AG04449 (cell line): ENCODE measurements around the gene KIF3C.
A peak's percentile ranks its signal among the peaks of the same experiment; 100 is the strongest.

Source experiments
- CTCF ChIA-PET: fragments of 350-600 bp; formaldehyde crosslinking; extraction: SDS; loops from one replicate; lab custom pipeline; 2021; ENCODE audit warnings: antibody characterized with exemption; lab: Yijun Ruan, JAX
- POLR2A ChIA-PET: fragments of 400-600, 350-600 bp; formaldehyde crosslinking; extraction: SDS; loops from one replicate; lab custom pipeline; 2020; ENCODE audit warnings: antibody characterized with exemption, inconsistent platforms; lab: Yijun Ruan, JAX
- DNase-seq: peaks from one replicate; pipeline ENCODE4 v3.0.0-alpha.2; 2010; ENCODE audit warnings: low read depth, low spot score
- H3K4me3 ChIP-seq: 2 replicates; pipeline ENCODE4 v1.5.1; 2011; ENCODE audit warnings: low read depth, mild to moderate bottlenecking, control low read depth, low read length
- CTCF ChIP-seq: IDR thresholded peaks from one replicate; pipeline ENCODE4 v1.5.1; 2011; ENCODE audit warnings: mild to moderate bottlenecking, moderate library complexity, low read length, control low read depth, inconsistent platforms; ENCODE audit not compliant: insufficient read depth; ENCODE audit errors: missing control alignments

Gene KIF3C

DNA sequence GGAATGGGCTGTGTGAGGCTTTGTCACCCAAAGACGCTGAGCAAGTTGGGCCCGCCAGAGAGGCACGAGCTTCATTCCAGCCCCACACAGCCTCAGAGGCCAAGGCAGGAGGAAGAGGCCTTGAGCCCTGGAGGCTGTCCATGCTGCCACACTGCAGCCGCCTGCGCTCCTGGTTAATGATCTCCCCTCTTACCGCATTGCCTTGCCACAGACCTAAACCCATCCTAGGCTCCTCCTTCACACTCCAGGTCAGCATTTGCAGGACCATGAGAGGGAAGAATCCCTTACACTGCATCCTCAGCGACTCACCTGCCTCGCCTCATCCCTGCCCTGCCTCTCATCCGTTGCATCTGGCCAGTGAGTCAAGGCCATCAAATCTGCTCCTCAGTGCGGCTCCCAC lies 24.6 kb downstream of the KIF3C start:
- CTCF ChIA-PET = interaction anchor here (0.7 to 15.1 kb wide), 3 partner anchors 9 to 188 kb away, joined by 3 to 247 read pairs (median 71); no protein-coding TSS in a partner anchor
- TF ChIP-seq CTCF = no peak

DNA sequence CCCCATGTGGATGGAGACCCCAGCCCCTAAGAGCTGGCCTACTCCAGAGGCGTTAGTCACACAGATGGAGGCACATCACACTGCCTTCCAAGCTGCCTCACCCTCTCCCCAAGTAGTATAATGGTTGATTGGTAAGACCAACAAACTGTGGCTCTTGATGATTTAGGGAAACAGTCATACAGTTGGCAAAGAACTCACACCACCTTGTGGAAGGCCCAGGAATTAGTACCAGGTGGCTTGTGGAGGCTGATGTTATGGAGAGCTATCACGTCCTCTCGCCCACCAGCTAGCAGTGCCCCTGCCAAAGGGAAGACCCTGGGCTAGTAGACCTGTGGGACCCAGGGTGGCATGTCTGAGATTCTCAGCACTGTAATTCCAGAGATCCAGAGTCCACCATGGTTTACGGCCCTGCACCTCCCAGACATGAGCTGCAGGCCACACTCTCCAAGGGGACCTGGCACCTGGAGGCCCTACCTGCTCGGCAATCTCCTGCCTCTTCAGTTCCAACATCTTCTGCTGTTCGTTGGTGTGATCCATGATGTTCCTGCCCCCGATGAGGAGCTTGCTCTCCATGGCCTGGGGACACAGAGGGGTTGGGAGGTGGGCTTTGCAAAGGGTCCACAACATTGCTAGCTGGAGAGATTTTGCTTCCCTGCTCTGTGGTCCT lies 26.3 kb downstream of the KIF3C start:
- TF ChIP-seq CTCF = no peak
- ChIA-PET CTCF (interaction anchor here (0.6 to 15.1 kb wide), 8 partner anchors 7 to 229 kb away, joined by 3 to 247 read pairs (median 3); no protein-coding TSS in a partner anchor), POLR2A (no interaction called here)
- DNase-seq = no peak
- H3K4me3 ChIP-seq = no peak overlapping the region

More for the DNA sequence above, 24.6 kb downstream of the KIF3C start:
- POLR2A ChIA-PET = no interaction called here
- H3K4me3 ChIP-seq = no peak overlapping the region
- no peak for DNase-seq

DNA sequence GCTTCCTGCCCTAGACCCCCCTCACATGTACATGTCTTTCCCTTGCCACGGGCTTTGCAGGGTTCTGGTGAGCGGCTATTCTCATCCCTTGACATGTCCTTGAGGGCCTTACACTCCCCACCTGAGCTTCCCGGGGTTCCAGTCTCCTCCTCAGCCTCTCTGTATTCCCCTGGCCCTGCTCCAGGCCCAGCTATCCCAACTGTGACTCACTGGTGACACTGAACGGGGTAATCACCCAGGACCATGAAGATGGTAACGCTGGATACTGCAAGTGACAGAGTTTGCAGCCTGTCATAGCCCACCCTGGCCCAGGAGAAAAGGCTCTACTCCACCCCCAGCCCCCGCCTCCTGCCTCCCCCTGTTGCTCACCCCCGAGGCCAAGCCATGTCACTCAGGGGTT lies 27.3 kb downstream of the KIF3C start:
- no peak overlapping the region for H3K4me3 ChIP-seq
- ChIA-PET CTCF (interaction anchor here (0.8 to 15.1 kb wide), 8 partner anchors 6 to 230 kb away, joined by 3 to 247 read pairs (median 5); no protein-coding TSS in a partner anchor), POLR2A (no interaction called here)
- TF ChIP-seq CTCF = no peak
- DNase-seq = no peak

- POLR2A ChIA-PET = no interaction called here
- no peak overlapping the region for H3K4me3 ChIP-seq
- no peak for DNase-seq
- CTCF ChIA-PET = interaction anchor here (0.8 to 15.1 kb wide), 5 partner anchors 10 to 230 kb away, joined by 3 to 247 read pairs (median 4); no protein-coding TSS in a partner anchor
- no peak for TF ChIP-seq CTCF
These were observed 28.0 kb downstream of the KIF3C start for GRCh38 chr2:25954199-25954752.

- peak; percentile 95 for TF ChIP-seq CTCF
- H3K4me3 ChIP-seq = no peak overlapping the region
- ChIA-PET CTCF (interaction anchor here (0.6 to 15.1 kb wide), 46 partner anchors 9 to 627 kb away, joined by 3 to 247 read pairs (median 4); partner anchors contain the start of gene RAB10), POLR2A (no interaction called here)
- peak; percentile 17 for DNase-seq
These were observed 31.2 kb downstream of the KIF3C start for GRCh38 chr2:25951071-25951547.

GRCh38 chr2:25948437-25948836 lies 33.9 kb downstream of the KIF3C start:
- POLR2A ChIA-PET = no interaction called here
- CTCF ChIA-PET = interaction anchor here (0.8 to 15.1 kb wide), 5 partner anchors 12 to 304 kb away, joined by 4 to 247 read pairs (median 12); partner anchors contain the start of gene RAB10
- TF ChIP-seq CTCF = no peak
- DNase-seq = no peak
- H3K4me3 ChIP-seq = no peak overlapping the region
